Esophagus squamous epithelium (tissue), 5 donors: ENCODE data around the gene PLSCR2. TPM values are rescaled to one million over a fixed set of nuclear protein-coding genes. Genes with fewer than 3 reads are reported as not detected.
"Not testable (repeated sequence)": the region's sequence is repeated elsewhere in the genome, so short reads cannot be mapped to it uniquely, and the experiment has no call there.

Experiments
- DNase-seq: peaks from one replicate; lab custom pipeline; 2025; lab: John Stamatoyannopoulos, UW
- H3K27ac ChIP-seq, 4 donors: fragments of 200-600 bp; sonication (generic); one replicate each; pipeline ENCODE4 v1.5.1; 2016 to 2019; ENCODE audit warnings: mild to moderate bottlenecking in 1 of 4
- H3K27me3 ChIP-seq, 4 donors: fragments of 200-600 bp; sonication (generic); 1 replicate in 3 of 4; 2 replicates in 1 of 4; pipeline versions ENCODE4 v1.5.1 to v1.6.0; 2017 to 2021; ENCODE audit warnings: antibody characterized with exemption in 1 of 4
- H3K36me3 ChIP-seq, 3 donors: fragments of 200-600 bp; sonication (generic); one replicate each; pipeline ENCODE4 v1.5.1; 2016 to 2019
- H3K4me1 ChIP-seq, 3 donors: fragments of 200-600 bp; sonication (generic); one replicate each; pipeline ENCODE4 v1.5.1; 2017 to 2019
- H3K4me3 ChIP-seq, 4 donors: fragments of 200-600 bp; sonication (generic); 1 replicate in 3 of 4; 2 replicates in 1 of 4; pipeline ENCODE4 v1.5.1; 2016 to 2019; ENCODE audit warnings: mild to moderate bottlenecking in 2 of 4, moderate library complexity in 1 of 4
- H3K9me3 ChIP-seq, 3 donors: fragments of 200-600 bp; sonication (generic); one replicate each; pipeline ENCODE4 v1.5.1; 2016 to 2019
- POLR2A ChIP-seq, 4 donors: fragments of 450-650 bp; IDR thresholded peaks; one replicate each; pipeline ENCODE4 v1.6.1; 2017; ENCODE audit warnings: antibody characterized with exemption in 4 of 4, mild to moderate bottlenecking in 4 of 4, moderate library complexity in 3 of 4
- WGBS, 2 donors: methylation state at CpG; one replicate each; pipeline ENCODE4 v1.1.5; 2018; 5-methylcytosine and 5-hydroxymethylcytosine counted together
- intact Hi-C: fragments of 100-400 bp; cut with DNase I; formaldehyde crosslinking; loops from one replicate; pipeline ENCODE4 v1.15.0; 2022
- total RNA-seq, 4 donors: library from RNA; depleted of rRNA; stranded (reverse); fragments of >200 nt; gene quantifications; one replicate each; pipeline ENCODE4 v1.1.0, GENCODE V29; 2016
- TF ChIP-seq, protein P1 (sequence below), 6 experiments: fragments of 450-650 bp in 4 of 6; fragments of 200-600 bp in 2 of 6; sonication (generic) in 2 of 6; IDR thresholded peaks; one replicate each; pipeline ENCODE4 v1.5.1; 2016 to 2019; ENCODE audit warnings: antibody characterized with exemption in 6 of 6, mild to moderate bottlenecking in 4 of 6, moderate library complexity in 4 of 6
- donor health status: DM: yes; HTN: yes; CAD: no.

PLSCR2 gene
- total RNA-seq, 4 donors from 2014 or later: not detected

GRCh38 chr3:146449076-146449475 lies 20.3 kb downstream of the PLSCR2 start:
- Histone ChIP-seq H3K27ac (no peak overlapping the region), H3K4me3 (no peak overlapping the region), H3K36me3 (no peaks in the 10 kb centered on the region), H3K4me1 (no peaks in the 10 kb centered on the region), H3K27me3 (no peaks in the 10 kb centered on the region), H3K9me3 (no peaks in the 10 kb centered on the region)
- intact Hi-C loops: no loop called here
- 38 to 47% methylated on average over 1 of the region's 1 CpG for WGBS, 2 donors
- TF ChIP-seq POLR2A (IDR thresholded peaks at IDR 0.05): no peak
- TF ChIP-seq, protein P1, sequence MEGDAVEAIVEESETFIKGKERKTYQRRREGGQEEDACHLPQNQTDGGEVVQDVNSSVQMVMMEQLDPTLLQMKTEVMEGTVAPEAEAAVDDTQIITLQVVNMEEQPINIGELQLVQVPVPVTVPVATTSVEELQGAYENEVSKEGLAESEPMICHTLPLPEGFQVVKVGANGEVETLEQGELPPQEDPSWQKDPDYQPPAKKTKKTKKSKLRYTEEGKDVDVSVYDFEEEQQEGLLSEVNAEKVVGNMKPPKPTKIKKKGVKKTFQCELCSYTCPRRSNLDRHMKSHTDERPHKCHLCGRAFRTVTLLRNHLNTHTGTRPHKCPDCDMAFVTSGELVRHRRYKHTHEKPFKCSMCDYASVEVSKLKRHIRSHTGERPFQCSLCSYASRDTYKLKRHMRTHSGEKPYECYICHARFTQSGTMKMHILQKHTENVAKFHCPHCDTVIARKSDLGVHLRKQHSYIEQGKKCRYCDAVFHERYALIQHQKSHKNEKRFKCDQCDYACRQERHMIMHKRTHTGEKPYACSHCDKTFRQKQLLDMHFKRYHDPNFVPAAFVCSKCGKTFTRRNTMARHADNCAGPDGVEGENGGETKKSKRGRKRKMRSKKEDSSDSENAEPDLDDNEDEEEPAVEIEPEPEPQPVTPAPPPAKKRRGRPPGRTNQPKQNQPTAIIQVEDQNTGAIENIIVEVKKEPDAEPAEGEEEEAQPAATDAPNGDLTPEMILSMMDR (IDR thresholded peaks at IDR 0.05): no peak
- DNase-seq: no peak

DNA sequence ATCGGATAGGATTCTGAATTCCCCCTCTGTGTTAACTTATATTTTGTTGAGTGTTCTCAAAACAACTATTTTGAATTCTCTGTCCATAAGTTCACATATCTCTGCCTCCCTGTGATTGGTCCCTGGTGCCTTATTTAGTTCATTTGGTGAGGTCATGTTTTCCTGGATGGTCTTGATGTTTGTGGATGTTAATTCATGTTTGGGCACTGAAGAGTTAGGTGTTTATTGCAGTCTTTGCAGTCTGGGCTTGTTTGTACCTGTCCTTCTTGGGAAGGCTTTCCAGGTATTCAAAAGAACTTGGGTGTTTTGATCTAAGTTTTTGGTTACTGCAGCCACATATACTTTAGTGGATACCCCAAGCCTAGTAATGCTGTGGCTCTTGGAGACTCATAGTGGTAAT lies 23.3 kb downstream of the PLSCR2 start:
- WGBS, 2 donors: 87 to 88% methylated on average over 1 of the region's 1 CpG
- Histone ChIP-seq H3K4me1 (no peaks in the 10 kb centered on the region), H3K4me3 (no peak overlapping the region), H3K27me3 (no peaks in the 10 kb centered on the region), H3K27ac (no peak overlapping the region), H3K36me3 (no peaks in the 10 kb centered on the region), H3K9me3 (no peaks in the 10 kb centered on the region)
- DNase-seq: no peak
- intact Hi-C loops: no loop called here
- no peak for TF ChIP-seq POLR2A (IDR thresholded peaks at IDR 0.05)
- TF ChIP-seq, protein P1 (IDR thresholded peaks at IDR 0.05): no peak

DNA sequence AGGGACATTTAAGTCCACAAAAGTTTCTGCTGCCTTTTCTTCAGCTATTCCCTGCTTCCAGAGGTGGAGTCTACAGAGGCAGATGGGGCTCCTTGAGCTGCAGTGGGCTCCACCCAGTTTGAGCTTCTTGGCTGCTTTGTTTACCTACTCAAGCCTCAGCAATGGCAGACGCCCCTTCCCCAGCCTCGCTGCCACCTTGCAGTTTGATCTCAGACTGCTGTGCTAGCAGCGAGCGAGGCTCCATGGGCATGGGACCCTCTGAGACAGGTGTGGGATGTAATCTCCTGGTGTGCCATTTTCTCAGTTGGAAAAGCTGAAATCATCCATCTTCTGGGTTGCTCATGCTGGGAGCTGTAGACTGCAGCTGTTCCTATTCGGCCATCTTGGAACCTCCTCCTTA lies 29.1 kb downstream of the PLSCR2 start:
- WGBS, 2 donors: 67 to 100% methylated on average over 3 to 5 of the region's 5 CpGs
- H3K4me3 ChIP-seq, H3K9me3 ChIP-seq, DNase-seq, H3K36me3 ChIP-seq, H3K27ac ChIP-seq, intact Hi-C loops, H3K27me3 ChIP-seq, H3K4me1 ChIP-seq: not testable (repeated sequence)

GRCh38 chr3:146432066-146432465 lies 37.3 kb downstream of the PLSCR2 start:
- WGBS, 2 donors: 59 to 82% methylated on average over 1 of the region's 1 CpG
- Histone ChIP-seq H3K27me3 (no peaks in the 10 kb centered on the region), H3K4me1 (no peaks in the 10 kb centered on the region), H3K36me3 (no peaks in the 10 kb centered on the region), H3K27ac (no peak overlapping the region), H3K4me3 (no peak overlapping the region), H3K9me3 (no peaks in the 10 kb centered on the region)
- TF ChIP-seq, protein P1 (IDR thresholded peaks at IDR 0.05): no peak
- TF ChIP-seq POLR2A (IDR thresholded peaks at IDR 0.05): no peak
- DNase-seq: no peak
- intact Hi-C loops: no loop called here

DNA sequence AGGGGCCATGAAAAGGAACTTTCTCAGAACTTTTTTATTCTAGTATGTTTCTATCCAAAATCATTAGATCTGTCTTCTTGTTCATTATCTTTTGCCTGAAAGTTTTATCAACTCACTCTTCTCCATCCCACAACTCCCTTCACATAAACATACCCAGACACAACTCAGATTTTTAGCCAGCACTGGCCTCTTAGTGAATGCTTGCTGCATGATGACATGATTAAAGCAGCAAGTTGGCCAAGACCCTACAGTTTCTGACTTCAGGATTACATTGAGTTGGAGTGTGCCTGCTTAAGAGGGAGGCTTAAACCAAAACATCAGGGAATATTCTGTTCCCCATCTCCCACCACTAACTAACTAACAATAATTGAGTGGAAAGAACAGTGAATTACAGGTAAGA lies 38.1 kb downstream of the PLSCR2 start:
- Histone ChIP-seq H3K36me3 (no peaks in the 10 kb centered on the region), H3K4me1 (no peaks in the 10 kb centered on the region), H3K4me3 (no peak overlapping the region), H3K27ac (no peak overlapping the region), H3K27me3 (no peaks in the 10 kb centered on the region), H3K9me3 (no peaks in the 10 kb centered on the region)
- no peak for DNase-seq
- TF ChIP-seq POLR2A (IDR thresholded peaks at IDR 0.05): no peak
- TF ChIP-seq, protein P1 (IDR thresholded peaks at IDR 0.05): no peak
- intact Hi-C loops: no loop called here

GRCh38 chr3:146425341-146425740 lies 44.0 kb downstream of the PLSCR2 start:
- Histone ChIP-seq H3K4me3 (no peak overlapping the region), H3K27ac (no peak overlapping the region), H3K36me3 (no peaks in the 10 kb centered on the region), H3K9me3 (no peaks in the 10 kb centered on the region), H3K27me3 (no peaks in the 10 kb centered on the region), H3K4me1 (no peaks in the 10 kb centered on the region)
- TF ChIP-seq, protein P1 (IDR thresholded peaks at IDR 0.05): no peak
- TF ChIP-seq POLR2A (IDR thresholded peaks at IDR 0.05): no peak
- 75 to 88% methylated on average over 1 of the region's 1 CpG for WGBS, 2 donors
- no peak for DNase-seq
- intact Hi-C loops: no loop called here
